Psoas muscle (tissue), 8 donors: Measurements from ENCODE around the gene CCNG2. TPM values are rescaled to one million over a fixed set of nuclear protein-coding genes. Genes with fewer than 3 reads are reported as not detected.

ENCODE experiments used
- ATAC-seq, 4 donors: fragments of 200-7000 bp; cut with Tn5 transposase; one replicate each; pipeline ENCODE4 v1.9.1; 2020; ENCODE audit warnings: moderate library complexity in 3 of 4, mild to moderate bottlenecking in 2 of 4
- DNase-seq, 2 donors: peaks; one replicate each; pipeline ENCODE4 v3.0.0-alpha.2; 2020
- H3K27ac ChIP-seq: fragments of 200-600 bp; one replicate; pipeline ENCODE4 v1.8.0; 2022
- H3K27me3 ChIP-seq, 3 donors: fragments of 200-600 bp in 1 of 3; one replicate each; pipeline versions ENCODE4 v1.6.1 to v1.8.0; 2013 to 2022; ENCODE audit warnings: low read length in 2 of 3, mild to moderate bottlenecking in 2 of 3, moderate library complexity in 1 of 3; ENCODE audit not compliant: insufficient read depth in 3 of 3
- H3K36me3 ChIP-seq, 2 donors: fragments of 200-600 bp in 1 of 2; one replicate each; pipeline versions ENCODE4 v1.6.1 to v1.8.0; 2013 to 2022; ENCODE audit warnings: low read depth in 1 of 2, mild to moderate bottlenecking in 1 of 2, moderate library complexity in 1 of 2; ENCODE audit not compliant: insufficient read depth in 1 of 2
- H3K4me1 ChIP-seq: fragments of 200-600 bp; one replicate; pipeline ENCODE4 v1.8.0; 2022
- H3K4me3 ChIP-seq: fragments of 200-600 bp; one replicate; pipeline ENCODE4 v1.8.0; 2022; ENCODE audit warnings: mild to moderate bottlenecking
- H3K9me3 ChIP-seq: fragments of 200-600 bp; one replicate; pipeline ENCODE4 v1.8.0; 2022
- CTCF ChIP-seq: fragments of 200-600 bp; IDR thresholded peaks from one replicate; pipeline ENCODE4 v1.8.0; 2022; ENCODE audit warnings: antibody characterized with exemption
- WGBS, 3 donors: extraction: QIAGEN DNeasy Blood & Tissue Kit; methylation state at CpG; one replicate each; pipeline versions ENCODE4 v1.1.6 to v1.1.7; 2013; 5-methylcytosine and 5-hydroxymethylcytosine counted together
- intact Hi-C, 2 donors: fragments of 100-400 bp; cut with DNase I; formaldehyde crosslinking; loops; one replicate each; pipeline versions ENCODE4 v1.11.0 to v1.14.2; 2022
- polyA plus RNA-seq, 3 donors: library from polyadenylated mRNA; stranded (reverse); fragments of 200-250 nt; gene quantifications; one replicate each; pipeline ENCODE4 v1.2.3, GENCODE V29; 2013
- total RNA-seq, 4 donors: library from RNA; stranded (reverse); fragmentation: NEBNext Ultra II Directional in 2 of 4; extraction: Animal tissue kit (Norgen Biotek cat#: 25700) in 2 of 4; gene quantifications; one replicate each; pipeline versions ENCODE4 v1.2.1 to v1.2.4, GENCODE V29; 2021 to 2023
- donor health status: healthy with polysubstance abuse.
- donor health status: DM: no; HTN: no; CAD: no; lungs with moderate emphysema.
- donor health status: Bipolar disorder and iron deficiency.
- donor health status: healthy.
- donor health status: DM: yes; HTN: yes; CAD: no.
- donor health status: DM: no; HTN: no; CAD: no.
- donor health status: DM: no; HTN: no; CAD: no.
- donor health status: DM: yes; HTN: yes; CAD: no.

The CCNG2 gene
- total and polyA plus RNA-seq, 7 donors: 3.1 to 34.6 (median 7.0) TPM

GRCh38 chr4:77201857-77202256 is 44.9 kb downstream of the CCNG2 start:
- intact Hi-C loops: loop anchor here (2.0 to 10.0 kb wide), 6 partner anchors 105 to 767 kb away; partner anchors contain the start of gene SHROOM3 (in 1 of the 2)
- no peak for TF ChIP-seq CTCF

GRCh38 chr4:77202491-77202890 is 45.5 kb downstream of the CCNG2 start:
- ATAC-seq (no peak), DNase-seq (no peak)
- H3K9me3 ChIP-seq: no peaks in the 10 kb centered on the region
- no peak for TF ChIP-seq CTCF
- H3K27me3 ChIP-seq: no peaks in the 10 kb centered on the region
- H3K4me1 ChIP-seq: no peaks in the 10 kb centered on the region
- H3K27ac ChIP-seq: no peak overlapping the region
- H3K4me3 ChIP-seq: no peak overlapping the region
- 92 to 100% (median 95%) methylated on average over 1 of the region's 1 CpG for WGBS, 3 donors
- intact Hi-C loops: loop anchor here (2.0 to 10.0 kb wide), 6 partner anchors 105 to 768 kb away; partner anchors contain the start of gene SHROOM3 (in 1 of the 2)
- H3K36me3 ChIP-seq: no peaks in the 10 kb centered on the region

More at GRCh38 chr4:77201857-77202256, 44.9 kb downstream of the CCNG2 start:
- DNase-seq (no peak), ATAC-seq (no peak)
- H3K9me3 ChIP-seq: no peaks in the 10 kb centered on the region
- H3K4me1 ChIP-seq: no peaks in the 10 kb centered on the region
- no peak overlapping the region for H3K4me3 ChIP-seq
- no peak overlapping the region for H3K27ac ChIP-seq
- no peaks in the 10 kb centered on the region for H3K36me3 ChIP-seq
- WGBS, 3 donors: 81 to 87% (median 83%) methylated on average over 3 of the region's 3 CpGs
- no peaks in the 10 kb centered on the region for H3K27me3 ChIP-seq

- Histone ChIP-seq H3K27ac (no peak overlapping the region), H3K27me3 (no peaks in the 10 kb centered on the region), H3K9me3 (no peaks in the 10 kb centered on the region), H3K4me1 (no peaks in the 10 kb centered on the region), H3K36me3 (no peaks in the 10 kb centered on the region), H3K4me3 (no peak overlapping the region)
- 12 to 17% (median 12%) methylated on average over 8 of the region's 8 CpGs for WGBS, 3 donors
- intact Hi-C loops: loop anchor here (2.0 to 10.0 kb wide), 6 partner anchors 106 to 769 kb away; partner anchors contain the start of gene SHROOM3 (in 1 of the 2)
- peak; percentile 76 to 92 (median 80) for ATAC-seq
- TF ChIP-seq CTCF: peak; percentile 74
- peak; percentile 26 to 58 for DNase-seq
Observed at GRCh38 chr4:77203380-77204197, 46.6 kb downstream of the CCNG2 start.

DNA sequence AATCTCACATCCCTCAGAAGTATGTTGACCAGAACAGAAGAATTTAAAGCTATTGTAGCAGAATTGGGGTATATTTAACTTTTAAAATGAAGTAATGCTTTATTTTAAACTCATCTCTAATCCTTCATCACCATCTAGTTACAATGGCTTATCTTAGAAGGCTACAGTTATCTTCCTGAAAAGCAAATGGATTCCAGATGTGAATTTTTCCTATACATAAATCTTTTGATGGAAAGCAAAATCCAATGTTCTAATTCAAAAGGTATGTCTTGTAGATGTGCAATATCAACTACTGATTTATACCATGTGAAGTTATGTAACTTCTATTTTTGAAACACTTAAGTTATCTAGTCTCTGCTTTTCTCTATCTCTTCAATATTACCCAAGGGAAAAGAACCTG is 47.6 kb downstream of the CCNG2 start:
- H3K27me3 ChIP-seq: no peaks in the 10 kb centered on the region
- no peaks in the 10 kb centered on the region for H3K9me3 ChIP-seq
- no peak for ATAC-seq
- H3K36me3 ChIP-seq: no peaks in the 10 kb centered on the region
- no peak for TF ChIP-seq CTCF
- H3K4me3 ChIP-seq: no peak overlapping the region
- H3K27ac ChIP-seq: no peak overlapping the region
- intact Hi-C loops: loop anchor here (5.0 to 10.0 kb wide), 4 partner anchors 107 to 770 kb away; partner anchors contain the start of gene SHROOM3 (in 1 of the 2)
- H3K4me1 ChIP-seq: no peaks in the 10 kb centered on the region
- DNase-seq: no peak
